ENCODE results near the gene CYREN.

DNA sequence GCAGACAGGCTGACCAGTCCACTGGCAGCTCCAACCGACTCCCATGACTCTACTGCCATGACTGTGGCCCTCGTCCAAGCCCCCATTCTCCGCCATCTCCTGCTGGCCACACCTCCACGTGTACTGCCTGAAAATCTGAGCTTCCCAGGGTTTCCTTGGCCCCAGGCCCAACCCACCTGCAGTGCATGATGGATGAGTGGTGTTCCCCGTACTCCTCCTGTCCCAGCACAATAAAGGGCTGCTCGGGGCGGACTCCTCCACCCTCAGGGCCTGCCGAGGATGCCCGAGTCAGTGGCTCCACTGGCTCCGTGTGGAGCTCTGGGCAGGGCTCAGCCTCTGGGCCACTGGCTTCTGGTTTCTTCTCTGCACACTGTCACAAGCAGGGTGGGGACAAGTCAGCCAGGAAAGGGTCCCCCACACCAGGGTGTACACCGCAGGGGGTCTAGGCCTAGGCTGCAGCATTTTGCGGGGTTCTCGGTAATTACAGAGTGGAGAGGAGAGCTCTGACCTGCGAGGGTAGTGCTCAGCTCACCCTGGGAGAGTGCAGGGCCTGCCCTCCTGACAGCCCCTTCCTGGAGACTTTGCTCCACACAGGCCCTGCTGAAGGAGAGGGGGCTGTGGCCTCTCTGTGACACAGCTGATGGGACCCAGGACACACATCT lies 25.6 kb upstream of the CYREN start:
- TF ChIP-seq ZFP36 (IDR thresholded peaks at IDR 0.05; ENCODE audit: borderline replicate concordance, partially characterized antibody) = no peak
- TF ChIP-seq, protein P1, sequence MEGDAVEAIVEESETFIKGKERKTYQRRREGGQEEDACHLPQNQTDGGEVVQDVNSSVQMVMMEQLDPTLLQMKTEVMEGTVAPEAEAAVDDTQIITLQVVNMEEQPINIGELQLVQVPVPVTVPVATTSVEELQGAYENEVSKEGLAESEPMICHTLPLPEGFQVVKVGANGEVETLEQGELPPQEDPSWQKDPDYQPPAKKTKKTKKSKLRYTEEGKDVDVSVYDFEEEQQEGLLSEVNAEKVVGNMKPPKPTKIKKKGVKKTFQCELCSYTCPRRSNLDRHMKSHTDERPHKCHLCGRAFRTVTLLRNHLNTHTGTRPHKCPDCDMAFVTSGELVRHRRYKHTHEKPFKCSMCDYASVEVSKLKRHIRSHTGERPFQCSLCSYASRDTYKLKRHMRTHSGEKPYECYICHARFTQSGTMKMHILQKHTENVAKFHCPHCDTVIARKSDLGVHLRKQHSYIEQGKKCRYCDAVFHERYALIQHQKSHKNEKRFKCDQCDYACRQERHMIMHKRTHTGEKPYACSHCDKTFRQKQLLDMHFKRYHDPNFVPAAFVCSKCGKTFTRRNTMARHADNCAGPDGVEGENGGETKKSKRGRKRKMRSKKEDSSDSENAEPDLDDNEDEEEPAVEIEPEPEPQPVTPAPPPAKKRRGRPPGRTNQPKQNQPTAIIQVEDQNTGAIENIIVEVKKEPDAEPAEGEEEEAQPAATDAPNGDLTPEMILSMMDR (IDR thresholded peaks at IDR 0.05) = no peak
- no peak for TF ChIP-seq CHD2 (IDR thresholded peaks at IDR 0.05; ENCODE audit: low read length, partially characterized antibody)
- no peak for TF ChIP-seq SMC3 (IDR thresholded peaks at IDR 0.05)
- TF ChIP-seq CEBPB (IDR thresholded peaks at IDR 0.05) = no peak
- TF ChIP-seq JUNB (IDR thresholded peaks at IDR 0.05) = no peak
- TF ChIP-seq, protein P2, sequence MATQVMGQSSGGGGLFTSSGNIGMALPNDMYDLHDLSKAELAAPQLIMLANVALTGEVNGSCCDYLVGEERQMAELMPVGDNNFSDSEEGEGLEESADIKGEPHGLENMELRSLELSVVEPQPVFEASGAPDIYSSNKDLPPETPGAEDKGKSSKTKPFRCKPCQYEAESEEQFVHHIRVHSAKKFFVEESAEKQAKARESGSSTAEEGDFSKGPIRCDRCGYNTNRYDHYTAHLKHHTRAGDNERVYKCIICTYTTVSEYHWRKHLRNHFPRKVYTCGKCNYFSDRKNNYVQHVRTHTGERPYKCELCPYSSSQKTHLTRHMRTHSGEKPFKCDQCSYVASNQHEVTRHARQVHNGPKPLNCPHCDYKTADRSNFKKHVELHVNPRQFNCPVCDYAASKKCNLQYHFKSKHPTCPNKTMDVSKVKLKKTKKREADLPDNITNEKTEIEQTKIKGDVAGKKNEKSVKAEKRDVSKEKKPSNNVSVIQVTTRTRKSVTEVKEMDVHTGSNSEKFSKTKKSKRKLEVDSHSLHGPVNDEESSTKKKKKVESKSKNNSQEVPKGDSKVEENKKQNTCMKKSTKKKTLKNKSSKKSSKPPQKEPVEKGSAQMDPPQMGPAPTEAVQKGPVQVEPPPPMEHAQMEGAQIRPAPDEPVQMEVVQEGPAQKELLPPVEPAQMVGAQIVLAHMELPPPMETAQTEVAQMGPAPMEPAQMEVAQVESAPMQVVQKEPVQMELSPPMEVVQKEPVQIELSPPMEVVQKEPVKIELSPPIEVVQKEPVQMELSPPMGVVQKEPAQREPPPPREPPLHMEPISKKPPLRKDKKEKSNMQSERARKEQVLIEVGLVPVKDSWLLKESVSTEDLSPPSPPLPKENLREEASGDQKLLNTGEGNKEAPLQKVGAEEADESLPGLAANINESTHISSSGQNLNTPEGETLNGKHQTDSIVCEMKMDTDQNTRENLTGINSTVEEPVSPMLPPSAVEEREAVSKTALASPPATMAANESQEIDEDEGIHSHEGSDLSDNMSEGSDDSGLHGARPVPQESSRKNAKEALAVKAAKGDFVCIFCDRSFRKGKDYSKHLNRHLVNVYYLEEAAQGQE (IDR thresholded peaks at IDR 0.05) = no peak
- TF ChIP-seq CBX2 (IDR thresholded peaks at IDR 0.05; ENCODE audit: borderline replicate concordance, low read depth) = no peak
- no peak for TF ChIP-seq BHLHE40 (IDR thresholded peaks at IDR 0.05; ENCODE audit: low read depth, low read length)
- TF ChIP-seq, protein P3, sequence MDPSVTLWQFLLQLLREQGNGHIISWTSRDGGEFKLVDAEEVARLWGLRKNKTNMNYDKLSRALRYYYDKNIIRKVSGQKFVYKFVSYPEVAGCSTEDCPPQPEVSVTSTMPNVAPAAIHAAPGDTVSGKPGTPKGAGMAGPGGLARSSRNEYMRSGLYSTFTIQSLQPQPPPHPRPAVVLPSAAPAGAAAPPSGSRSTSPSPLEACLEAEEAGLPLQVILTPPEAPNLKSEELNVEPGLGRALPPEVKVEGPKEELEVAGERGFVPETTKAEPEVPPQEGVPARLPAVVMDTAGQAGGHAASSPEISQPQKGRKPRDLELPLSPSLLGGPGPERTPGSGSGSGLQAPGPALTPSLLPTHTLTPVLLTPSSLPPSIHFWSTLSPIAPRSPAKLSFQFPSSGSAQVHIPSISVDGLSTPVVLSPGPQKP (IDR thresholded peaks at IDR 0.05; ENCODE audit: low read depth, low read length) = no peak
- no peak for TF ChIP-seq MAFK (IDR thresholded peaks at IDR 0.05; ENCODE audit: partially characterized antibody)

Measured in A549 (cell line).